Left kidney (tissue), 2 donors: ENCODE data around the gene ERBB4. TPM values are rescaled to one million over a fixed set of nuclear protein-coding genes. Genes with fewer than 3 reads are reported as not detected.

Experiments
- DNase-seq: peaks from one replicate; pipeline ENCODE4 v3.0.0-alpha.2; 2013
- polyA plus RNA-seq: library from polyadenylated mRNA; unstranded; fragments of 120-200 nt; gene quantifications from one replicate; pipeline ENCODE4 v1.2.1, GENCODE V29; 2013; ENCODE audit not compliant: insufficient read length

ERBB4 gene
- polyA plus RNA-seq, 1 donor = 58.8 TPM

DNA sequence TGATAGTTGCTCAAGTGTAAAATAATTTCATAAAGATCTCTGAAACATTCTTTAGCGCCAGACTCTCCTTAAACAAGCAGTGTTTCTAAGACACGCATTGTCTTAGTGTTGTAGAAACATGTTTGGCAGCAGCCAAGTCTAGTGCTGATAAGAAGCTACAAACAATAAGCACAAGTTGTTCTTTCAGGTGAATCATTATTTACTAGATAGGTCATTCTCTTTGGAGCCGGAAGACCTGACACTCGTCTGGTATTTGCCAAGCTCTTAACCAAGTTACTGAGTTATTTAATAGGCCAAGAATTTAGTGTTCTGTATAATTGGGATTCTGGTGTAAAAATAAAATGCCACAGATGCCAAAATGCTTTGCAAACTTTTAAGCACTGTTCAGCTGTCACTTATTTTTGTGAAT, 1130.1 kb downstream of the ERBB4 start:
- no peak for DNase-seq

DNA sequence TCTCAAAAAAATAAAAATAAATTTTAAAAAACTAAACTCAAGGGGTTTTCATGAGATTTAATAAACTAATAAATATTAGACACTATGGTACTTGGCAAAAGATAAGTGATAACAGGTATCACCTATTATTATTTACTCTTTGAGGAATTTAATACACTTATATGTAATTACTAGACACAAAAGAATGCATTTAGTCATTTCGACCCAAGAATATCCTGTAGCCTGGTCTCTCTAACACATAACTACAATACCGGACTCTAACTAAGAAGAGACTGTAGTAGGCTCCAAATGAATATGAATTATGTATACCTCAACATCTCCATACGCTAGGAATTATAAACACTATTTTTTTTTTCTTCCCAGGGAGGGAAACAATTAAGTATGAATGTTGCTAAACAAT, 1131.5 kb downstream of the ERBB4 start:
- no peak for DNase-seq

DNA sequence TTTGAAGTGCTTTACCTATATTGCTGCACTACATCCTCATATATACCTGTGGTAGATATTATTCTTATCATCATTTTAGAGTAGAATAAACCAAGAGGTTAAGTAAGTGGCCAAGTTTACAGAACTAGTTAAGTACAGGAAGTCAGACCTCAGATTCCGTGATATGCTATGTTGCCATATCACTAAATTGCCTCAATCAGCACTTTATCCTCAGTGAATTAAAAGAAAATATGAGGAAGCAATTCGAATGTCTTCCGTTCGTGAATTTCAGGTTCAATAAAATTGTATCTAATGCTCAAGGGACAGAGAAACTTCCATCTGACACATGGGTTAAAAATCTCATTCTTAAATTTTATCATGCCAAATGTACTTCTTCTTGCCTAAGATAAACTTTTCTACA, 1133.6 kb downstream of the ERBB4 start:
- no peak for DNase-seq

DNA sequence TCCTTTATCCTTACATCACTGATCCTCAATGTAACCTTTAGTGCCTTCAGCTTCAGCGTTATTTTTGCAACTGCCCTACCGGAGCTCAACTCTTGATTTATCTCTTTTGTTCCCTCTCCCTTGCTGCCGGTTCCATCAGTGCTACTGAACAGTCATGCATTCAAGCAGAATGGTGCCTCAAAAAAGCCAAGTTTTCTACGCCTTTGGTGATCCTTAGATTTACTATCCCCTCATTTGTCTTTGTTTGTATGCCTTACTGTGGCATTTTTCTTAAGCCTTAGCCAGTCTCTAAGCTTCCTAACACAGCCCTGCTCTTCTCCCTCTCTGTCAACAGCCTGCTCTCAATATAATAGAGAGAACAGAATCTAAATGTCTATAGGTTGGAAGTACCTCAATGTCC, 1134.5 kb downstream of the ERBB4 start:
- no peak for DNase-seq

DNA sequence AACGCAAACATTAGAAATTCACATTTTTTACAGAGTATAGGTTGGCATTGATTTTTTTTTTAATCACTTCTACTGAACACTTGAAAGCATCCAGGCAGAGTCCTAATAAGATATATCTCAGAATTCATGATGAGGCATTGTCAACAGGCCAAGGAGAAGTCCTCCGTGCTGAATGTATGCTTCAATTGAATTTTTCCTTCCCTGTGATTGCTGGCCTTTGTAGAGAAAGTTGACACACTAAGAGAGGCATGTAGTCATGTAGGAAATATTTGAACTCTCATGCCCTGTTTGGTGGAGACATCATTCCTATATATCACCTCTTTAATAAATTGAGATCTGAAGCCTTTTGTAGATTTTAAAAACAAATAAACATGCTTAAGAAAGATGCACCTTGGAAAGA, 1137.3 kb downstream of the ERBB4 start:
- DNase-seq = no peak

DNA sequence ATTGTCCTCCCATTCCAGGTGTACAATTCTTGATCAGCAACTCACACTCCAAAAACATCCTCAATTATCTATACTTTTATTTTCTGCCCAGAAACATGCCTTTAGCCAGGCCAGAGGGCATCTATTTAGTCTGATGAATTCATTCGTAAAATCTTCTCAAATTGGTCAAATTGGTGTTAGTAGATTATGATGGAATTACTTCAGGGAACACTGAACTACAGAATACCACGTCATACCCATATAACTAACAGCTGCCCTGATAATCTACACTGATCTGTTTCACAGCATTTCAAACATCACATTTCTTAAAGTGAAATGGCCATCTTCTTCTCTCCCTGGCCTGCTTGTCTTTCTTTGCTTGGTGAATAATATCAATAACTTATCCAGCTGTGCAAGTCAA, 1140.8 kb downstream of the ERBB4 start:
- no peak for DNase-seq

DNA sequence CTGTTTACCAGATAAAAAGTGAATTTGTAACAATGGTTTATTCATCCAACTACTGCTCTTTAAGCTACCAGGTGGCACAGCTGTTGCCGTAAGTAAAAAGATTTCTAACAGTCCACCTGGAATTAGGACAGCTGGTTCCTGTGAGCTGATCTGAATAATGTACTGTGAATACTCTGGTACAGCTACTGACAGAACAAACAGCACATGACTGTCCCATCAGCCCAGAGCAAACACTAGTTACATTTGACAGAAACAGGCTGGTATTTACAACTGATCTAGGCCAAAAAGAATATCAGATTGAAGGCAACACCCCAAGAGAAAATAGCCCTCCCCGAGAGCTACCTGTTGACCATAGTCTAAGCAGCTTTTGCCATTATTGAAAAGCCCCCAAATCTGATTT, 1141.8 kb downstream of the ERBB4 start:
- DNase-seq = no peak

DNA sequence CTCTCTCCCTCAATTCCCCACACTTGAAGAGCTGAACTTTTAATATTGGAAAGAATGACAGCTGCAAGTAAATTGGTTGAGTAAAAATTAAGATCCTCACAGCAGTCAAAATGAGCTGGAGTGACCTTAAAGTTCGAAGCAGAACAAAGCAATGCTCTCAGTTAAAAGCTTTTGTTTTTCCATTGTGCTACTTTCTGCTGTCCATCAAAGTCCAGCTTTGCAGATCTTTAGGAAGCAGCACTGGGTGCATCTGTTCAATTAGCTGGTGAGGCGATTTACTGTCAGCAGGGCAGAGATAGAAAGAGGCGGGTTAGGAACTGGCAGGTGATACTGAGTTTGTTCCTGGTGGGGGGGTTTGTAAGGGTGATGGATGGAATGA, 1147.4 kb downstream of the ERBB4 start:
- DNase-seq = no peak

DNA sequence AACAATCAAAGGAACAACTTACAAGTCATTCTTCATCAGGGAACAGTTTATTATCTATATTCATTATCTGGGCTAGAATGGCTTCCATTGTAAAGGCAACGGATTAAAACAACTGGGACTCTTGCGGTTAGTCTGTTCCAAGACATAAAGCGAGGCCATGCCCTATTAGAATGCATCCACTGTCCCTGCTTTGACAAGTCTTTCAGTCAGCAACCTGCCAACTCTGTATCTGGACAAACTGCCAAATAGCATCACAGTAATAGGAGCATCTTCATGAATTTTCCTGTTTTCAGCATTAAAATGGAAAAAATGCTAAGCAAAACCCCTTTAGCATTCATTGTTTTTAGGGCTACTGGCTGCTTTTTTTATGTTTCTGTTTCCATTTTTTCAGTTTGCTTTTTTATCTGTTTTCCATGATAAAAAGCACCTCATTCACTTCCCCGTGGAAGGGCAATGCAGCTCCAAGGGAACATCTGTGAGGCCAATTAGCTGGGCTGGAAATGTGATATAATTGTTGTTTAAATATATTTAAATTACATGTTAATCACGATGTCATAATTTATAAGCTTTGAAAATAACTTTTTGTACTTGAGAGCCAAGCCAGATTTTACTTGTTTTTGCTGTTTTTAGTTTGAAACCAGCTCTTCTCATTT, 1147.9 kb downstream of the ERBB4 start:
- no peak for DNase-seq

DNA sequence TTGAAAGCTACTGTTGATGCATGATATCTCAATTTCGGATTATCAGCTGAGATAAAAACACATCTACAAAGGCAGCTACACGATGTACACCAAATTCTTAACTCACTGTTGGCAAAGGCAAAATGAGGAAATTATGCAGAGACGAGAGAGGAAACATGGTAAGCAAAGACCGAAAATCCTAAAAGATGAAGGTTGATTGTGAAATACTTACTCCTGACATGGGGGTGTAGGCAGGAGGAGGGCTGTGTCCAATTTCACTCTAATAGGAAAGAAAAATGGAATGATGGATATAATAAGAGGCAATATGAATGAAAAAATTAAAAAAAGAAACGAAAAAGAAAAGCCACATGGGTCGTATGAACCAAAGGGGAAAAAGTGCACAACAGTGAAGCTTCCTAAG, 1150.9 kb downstream of the ERBB4 start:
- DNase-seq = no peak

DNA sequence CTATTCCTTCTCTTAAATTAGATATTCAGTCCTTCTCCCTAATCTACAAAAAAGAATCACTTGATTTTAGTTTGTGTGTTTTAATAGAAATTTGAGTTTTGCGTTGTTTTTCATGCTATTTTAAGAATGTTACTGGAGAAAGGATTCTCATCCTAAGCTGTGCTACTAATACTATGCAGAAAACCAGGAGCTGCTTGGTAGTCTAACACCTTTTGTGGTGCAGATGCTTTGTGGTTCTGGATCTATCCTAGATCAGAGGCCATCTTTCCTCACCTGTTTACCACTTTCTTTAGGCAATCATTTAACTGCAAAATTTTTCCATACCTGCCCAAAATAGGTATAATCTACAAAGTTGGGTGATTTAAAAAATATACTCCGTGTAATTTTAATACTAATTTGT, 1158.6 kb downstream of the ERBB4 start:
- DNase-seq = no peak

DNA sequence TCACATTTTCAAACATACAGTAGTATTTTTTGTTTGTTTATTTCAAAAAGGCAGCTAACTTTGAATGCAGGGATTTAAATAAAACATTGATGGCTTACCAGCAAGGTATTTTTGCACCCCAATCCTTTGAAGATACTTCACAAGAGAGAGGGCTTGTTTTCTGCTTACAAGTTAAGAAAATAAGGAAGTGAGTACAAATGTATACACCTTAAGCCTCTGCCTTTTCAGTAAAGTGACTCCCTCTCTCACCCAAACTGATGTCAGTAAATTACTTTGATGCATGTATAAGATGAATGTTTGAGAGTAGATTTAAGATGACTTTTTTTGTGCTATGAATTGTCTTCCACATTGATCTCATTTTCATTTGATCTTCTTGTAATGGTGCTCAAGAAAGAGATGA, 1162.2 kb downstream of the ERBB4 start:
- no peak for DNase-seq

DNA sequence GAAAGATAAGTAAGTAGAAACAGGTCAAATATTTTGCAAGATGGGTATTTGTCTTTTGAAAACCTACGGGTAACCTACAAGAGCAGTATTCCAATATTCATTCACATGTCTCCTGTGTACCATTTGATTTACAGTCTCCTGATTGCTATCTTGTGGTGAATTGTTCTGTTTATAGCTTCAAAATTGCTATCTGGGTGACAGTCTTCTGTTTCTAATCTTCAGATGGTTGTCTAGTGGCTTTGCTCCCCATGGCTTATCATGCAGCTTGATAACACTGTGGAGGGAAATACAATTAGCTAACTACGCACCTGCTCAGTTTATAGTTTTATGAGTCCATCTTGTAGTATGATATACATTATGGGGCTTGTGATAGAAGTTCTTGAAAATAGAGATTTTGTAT, 1165.4 kb downstream of the ERBB4 start:
- DNase-seq = no peak

DNA sequence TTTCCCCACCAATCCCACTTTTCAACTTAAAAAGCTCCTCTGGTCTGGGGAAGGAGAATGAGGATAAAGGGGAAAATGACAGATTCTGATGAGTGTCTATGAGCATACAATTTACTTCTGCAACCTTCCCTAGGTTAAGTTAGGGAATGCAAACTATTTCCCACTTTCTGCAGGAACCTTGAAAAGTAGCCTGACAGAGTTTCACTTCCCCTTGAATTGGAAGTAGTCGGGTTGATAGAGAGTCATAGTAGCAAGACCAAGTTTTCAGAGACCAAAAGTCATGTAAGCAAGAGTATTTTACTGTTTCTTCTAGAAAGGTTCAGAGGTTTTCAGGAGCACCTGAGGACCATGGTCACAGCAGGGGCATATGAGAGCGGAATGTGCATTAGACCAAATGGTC, 1167.1 kb downstream of the ERBB4 start:
- no peak for DNase-seq

DNA sequence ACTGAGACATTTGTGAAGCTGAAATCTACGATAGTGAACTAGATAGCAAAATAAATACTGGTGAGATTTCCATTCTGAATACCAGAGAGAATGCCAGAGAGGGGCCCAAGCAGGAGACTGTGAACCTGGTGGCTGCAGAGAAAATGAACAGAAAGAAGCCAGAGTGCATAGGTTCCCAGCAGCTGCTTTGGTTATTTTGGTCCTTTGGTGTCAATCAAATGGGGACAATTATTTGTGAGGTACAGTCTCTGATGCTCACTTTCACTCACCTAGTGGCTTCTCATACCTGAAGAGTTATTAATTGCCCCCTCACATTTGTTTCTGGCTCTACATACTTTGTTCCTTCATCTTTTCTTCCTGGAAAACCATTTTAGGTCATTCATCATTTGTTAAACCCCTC, 1170.1 kb downstream of the ERBB4 start:
- DNase-seq = no peak

DNA sequence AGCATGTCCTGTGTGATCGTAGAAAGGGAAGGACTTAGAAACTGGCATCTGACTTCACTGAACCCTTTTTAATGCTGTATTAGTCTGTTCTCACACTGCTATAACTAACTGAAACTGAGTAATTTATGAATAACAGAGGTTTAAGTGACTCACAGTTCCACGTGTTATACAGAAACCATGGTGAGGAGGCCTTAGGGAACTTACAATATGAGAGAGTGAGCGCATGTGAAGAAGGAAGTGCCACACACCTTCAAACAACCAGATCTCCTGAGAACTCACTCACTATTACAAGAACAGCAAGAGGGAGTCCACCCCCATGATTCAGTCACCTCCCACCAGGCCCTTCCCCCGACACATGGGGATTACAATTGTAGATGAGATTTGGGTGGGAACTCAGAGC, 1170.9 kb downstream of the ERBB4 start:
- no peak for DNase-seq

DNA sequence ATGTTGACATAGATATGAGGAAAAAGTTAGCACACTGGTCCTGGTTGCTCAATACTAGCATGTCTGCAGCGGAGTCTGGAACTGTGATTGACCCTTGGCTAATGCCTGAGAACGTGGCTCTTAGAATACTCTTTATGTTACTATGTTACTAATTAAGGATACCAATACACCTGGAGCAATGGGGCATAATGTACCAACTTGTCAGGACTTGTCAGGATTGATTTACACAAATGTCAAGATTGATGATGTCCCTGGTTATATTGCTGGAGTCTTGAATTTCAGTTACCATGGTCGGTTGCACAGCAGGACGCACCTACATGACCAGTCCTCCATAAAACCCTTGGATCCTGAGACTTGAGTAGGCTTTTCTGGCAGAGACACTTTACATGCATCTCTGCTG, 1171.3 kb downstream of the ERBB4 start:
- DNase-seq = peak; percentile 26

DNA sequence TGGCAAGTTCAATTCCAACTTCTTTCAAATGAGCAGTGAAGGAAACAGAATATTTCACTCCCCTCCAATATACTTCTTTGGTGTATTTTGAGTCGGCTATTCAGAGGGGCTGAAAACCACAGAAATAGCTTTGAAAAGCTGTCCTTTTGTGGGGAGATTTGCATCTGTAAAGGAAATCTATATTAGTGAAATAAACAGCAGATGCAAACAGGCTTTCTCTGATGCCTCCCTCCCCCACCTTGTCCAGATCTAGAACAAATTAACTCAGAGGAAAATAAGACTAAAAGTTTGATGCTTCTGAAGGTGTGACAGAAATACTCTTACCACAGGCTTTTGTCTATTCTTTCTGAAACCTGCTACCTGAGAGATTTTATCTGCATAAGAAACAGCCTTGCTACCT, 1173.7 kb downstream of the ERBB4 start:
- DNase-seq = no peak

DNA sequence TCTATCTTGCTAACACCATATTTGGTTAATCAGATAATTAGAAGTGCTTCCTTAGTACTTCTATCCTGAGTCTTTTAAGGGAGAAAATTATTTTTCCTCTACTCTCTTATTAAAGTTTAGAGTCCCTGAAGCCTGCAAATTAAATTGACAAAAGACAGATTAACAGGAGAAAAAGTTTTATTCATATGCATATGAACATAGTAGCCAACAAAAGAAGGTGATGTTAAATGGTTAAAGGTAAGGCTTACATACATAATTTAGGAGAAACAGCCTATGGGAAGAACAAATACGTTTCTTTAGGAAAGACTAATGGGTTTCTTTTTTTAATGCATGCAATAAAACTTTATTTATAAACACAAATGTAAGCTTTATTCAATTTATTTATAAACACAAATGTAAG, 1177.2 kb downstream of the ERBB4 start:
- DNase-seq = no peak

DNA sequence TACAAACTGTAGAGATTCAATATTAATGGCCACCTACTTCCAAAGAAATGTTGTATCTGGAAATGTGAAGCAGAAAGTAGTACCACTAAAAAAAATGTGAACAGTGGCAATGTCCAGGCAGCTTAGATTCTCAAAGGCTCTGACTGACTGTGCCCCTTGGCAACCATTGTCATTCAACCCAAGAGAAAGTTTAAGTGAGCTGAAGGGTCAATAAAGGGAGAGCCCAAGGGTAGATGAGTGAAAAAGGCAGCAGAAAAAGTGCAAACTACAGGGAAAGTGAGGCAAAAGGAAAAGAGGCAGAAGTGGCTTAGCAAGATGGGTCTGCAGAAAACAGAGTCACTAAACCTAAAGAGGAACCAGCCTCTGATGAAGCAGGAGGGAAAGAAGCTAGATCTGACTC, 1179.3 kb downstream of the ERBB4 start:
- no peak for DNase-seq

DNA sequence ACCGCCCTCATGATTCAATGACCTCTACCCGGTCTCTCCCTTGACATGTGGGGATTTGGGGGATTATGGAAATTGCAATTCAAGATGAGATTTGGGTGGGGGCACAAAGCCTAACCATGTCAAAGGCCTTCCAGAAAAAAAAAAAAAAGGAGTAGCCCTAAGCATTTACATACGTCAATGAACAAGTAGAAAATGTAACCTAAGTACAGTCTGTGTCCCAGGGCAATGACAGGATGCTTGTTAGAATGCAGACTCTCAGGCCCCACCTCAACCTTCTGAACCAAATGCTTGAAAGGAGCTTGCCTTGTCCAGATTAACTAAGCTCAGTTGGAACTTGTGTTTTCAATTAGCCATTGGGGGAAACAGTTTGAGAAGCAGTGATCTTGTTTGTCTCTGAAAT, 1180.1 kb downstream of the ERBB4 start:
- DNase-seq = no peak

DNA sequence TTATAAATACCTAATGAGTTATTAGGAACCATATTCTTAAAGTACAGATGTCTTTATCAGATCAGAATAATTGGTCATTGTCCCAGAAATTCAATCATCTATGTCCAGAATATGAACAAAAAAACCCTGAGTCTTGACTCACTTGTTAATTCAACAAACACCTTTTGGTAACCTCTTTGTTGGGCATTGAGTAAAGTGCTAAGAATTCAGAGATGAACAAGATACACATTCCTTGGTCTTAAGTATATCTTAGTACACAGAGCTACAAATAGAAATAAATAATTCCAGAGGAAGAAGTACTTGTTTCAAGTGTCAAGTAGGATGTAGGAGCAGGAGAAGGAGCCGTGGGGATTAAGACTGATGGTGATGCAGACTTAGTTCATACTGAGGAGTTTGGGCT, 1184.1 kb downstream of the ERBB4 start:
- no peak for DNase-seq

DNA sequence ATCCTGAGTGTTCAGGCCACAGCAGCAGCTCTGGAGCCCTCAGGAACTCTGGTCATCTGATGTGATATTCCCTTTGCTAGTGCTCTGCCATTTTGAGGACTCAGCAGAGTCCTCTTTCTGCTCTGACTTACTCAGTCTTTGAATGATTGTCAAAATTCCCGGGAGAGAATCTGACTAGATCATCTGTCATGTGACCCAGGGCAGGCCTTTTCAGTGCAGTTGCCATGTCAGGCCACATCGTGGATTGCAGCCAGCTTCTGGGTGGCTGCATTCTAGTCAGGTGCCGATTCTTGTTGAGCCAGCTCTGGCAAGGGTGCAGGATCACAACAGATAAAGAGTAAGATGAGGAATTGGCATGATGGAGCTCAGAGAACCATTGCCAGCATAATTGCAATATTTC, 1186.6 kb downstream of the ERBB4 start:
- DNase-seq = no peak

DNA sequence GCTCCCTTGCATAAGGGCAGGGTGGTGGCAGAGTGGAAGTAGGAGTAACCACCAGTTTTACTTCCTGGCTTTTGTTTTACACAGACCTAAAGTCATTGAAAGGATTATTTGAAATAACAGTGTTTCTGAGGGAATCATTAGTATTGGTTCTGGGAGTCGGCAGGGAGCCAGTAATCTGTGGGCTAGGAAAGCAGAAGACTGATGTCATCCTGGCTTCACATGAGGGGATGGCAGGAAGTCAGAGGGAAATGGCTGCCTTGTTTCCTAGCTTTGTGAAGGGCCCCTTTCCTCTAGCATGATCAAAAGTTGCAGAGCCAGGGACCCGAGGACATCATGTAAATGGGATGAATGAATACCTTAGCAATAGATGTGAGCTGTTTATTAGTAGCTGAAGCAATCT, 1189.6 kb downstream of the ERBB4 start:
- DNase-seq = no peak

DNA sequence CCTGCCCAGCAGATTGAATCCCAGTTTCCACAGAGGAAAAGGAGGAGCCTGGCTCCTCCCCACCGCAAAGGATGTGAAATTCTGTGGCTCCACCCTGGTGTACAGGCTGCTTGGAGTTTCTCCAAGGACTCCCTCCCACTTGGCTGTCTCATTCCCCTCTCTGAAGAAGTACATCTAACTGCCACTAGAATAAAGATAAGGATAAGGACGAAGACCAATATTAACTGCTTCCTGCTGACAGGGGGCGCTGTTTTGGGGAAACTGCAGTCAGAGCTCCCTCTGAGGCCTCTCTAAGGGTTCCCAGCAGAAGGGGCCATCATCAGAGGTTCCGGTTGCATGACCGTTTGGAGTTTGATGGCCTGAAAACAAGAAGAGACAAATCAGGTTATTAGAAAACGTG, 1191.3 kb downstream of the ERBB4 start:
- DNase-seq = no peak
